Measurements from ENCODE around the gene HLA-DPA1. TPM values are rescaled to one million over a fixed set of nuclear protein-coding genes. Genes with fewer than 3 reads are reported as not detected.

The HLA-DPA1 gene
- total RNA-seq, 1 experiment from 2014 or later: not detected

Other genes starting within 250 kb of the HLA-DPA1 start
- gene TAP2, start 234.9 kb downstream of the HLA-DPA1 start, total RNA-seq (2022): 43.3 and 61.2 TPM in 2 replicates
- 34.1 and 47.3 TPM in 2 replicates for gene PSMB8, start 229.6 kb downstream of the HLA-DPA1 start, total RNA-seq (2022)
- gene TAP1, start 219.9 kb downstream of the HLA-DPA1 start, total RNA-seq (2022): 32.3 and 35.2 TPM in 2 replicates
- gene PSMB9, start 219.5 kb downstream of the HLA-DPA1 start, total RNA-seq (2022): 3.5 and 4.4 TPM in 2 replicates
- gene HLA-DMB, start 132.6 kb downstream of the HLA-DPA1 start, total RNA-seq (2022): not detected in 2 replicates
- gene HLA-DMA, start 120.6 kb downstream of the HLA-DPA1 start, total RNA-seq (2022): 2.4 and 2.9 TPM in 2 replicates
- gene BRD2, start 105.1 kb downstream of the HLA-DPA1 start, total RNA-seq (2022): 201 and 223 TPM in 2 replicates
- gene HLA-DOA, start 64.1 kb downstream of the HLA-DPA1 start, total RNA-seq (2022): not detected in 2 replicates
- gene HLA-DPB1, start 2.3 kb upstream of the HLA-DPA1 start, total RNA-seq (2022): not detected in 2 replicates
- gene COL11A2, start 118.8 kb upstream of the HLA-DPA1 start, total RNA-seq (2022): 0.91 and 1.5 TPM in 2 replicates
- gene RXRB, start 127.0 kb upstream of the HLA-DPA1 start, total RNA-seq (2022): 29.6 and 35.1 TPM in 2 replicates
- gene SLC39A7, start 127.2 kb upstream of the HLA-DPA1 start, total RNA-seq (2022): 118 and 187 TPM in 2 replicates
- gene HSD17B8, start 131.0 kb upstream of the HLA-DPA1 start, total RNA-seq (2022): 26.4 and 26.6 TPM in 2 replicates
- gene RING1, start 134.9 kb upstream of the HLA-DPA1 start, total RNA-seq (2022): 45.4 and 48.3 TPM in 2 replicates
- 47.8 and 49.7 TPM in 2 replicates for gene VPS52, start 198.2 kb upstream of the HLA-DPA1 start, total RNA-seq (2022)
- 4,063 and 4,680 TPM in 2 replicates for gene RPS18, start 198.4 kb upstream of the HLA-DPA1 start, total RNA-seq (2022)
- 0.37 and 0.58 TPM in 2 replicates for gene B3GALT4, start 203.5 kb upstream of the HLA-DPA1 start, total RNA-seq (2022)
- 53.1 and 57.0 TPM in 2 replicates for gene WDR46, start 215.6 kb upstream of the HLA-DPA1 start, total RNA-seq (2022)
- 54.7 and 67.1 TPM in 2 replicates for gene PFDN6, start 216.0 kb upstream of the HLA-DPA1 start, total RNA-seq (2022)
- 30.4 and 37.9 TPM in 2 replicates for gene RGL2, start 225.3 kb upstream of the HLA-DPA1 start, total RNA-seq (2022)
- 84.9 and 87.9 TPM in 2 replicates for gene TAPBP, start 240.4 kb upstream of the HLA-DPA1 start, total RNA-seq (2022)
- 12.3 and 15.5 TPM in 2 replicates for gene ZBTB22, start 244.1 kb upstream of the HLA-DPA1 start, total RNA-seq (2022)
- gene DAXX, start 249.3 kb upstream of the HLA-DPA1 start, total RNA-seq (2022): 39.7 and 47.7 TPM in 2 replicates